Endodermal cell (in vitro differentiated cells): ENCODE results near the gene DACH1. TPM values are rescaled to one million over a fixed set of nuclear protein-coding genes. Genes with fewer than 3 reads are reported as not detected.

Experiments used
- DNase-seq: peaks from one replicate; pipeline ENCODE4 v3.0.0-alpha.2; 2017
- H3K27ac ChIP-seq: 2 replicates; pipeline ENCODE4 v1.5.1; 2013; ENCODE audit warnings: mild to moderate bottlenecking, low read depth, low read length, moderate library complexity
- H3K27me3 ChIP-seq: 2 replicates; pipeline ENCODE4 v1.6.1; 2013; ENCODE audit warnings: mild to moderate bottlenecking, low read length, moderate library complexity; ENCODE audit not compliant: insufficient read depth, control insufficient read depth, poor library complexity, severe bottlenecking
- H3K36me3 ChIP-seq: 2 replicates; pipeline ENCODE4 v1.7.0; 2013; ENCODE audit warnings: mild to moderate bottlenecking, low read length, moderate library complexity; ENCODE audit not compliant: control insufficient read depth, insufficient read depth
- H3K4me1 ChIP-seq: one replicate; pipeline ENCODE4 v1.7.0; 2013; ENCODE audit warnings: low read length; ENCODE audit not compliant: control insufficient read depth, insufficient read depth
- H3K4me3 ChIP-seq: 2 replicates; pipeline ENCODE4 v1.5.1; 2013; ENCODE audit warnings: mild to moderate bottlenecking, low read length, moderate library complexity
- H3K9ac ChIP-seq: 2 replicates; pipeline ENCODE4 v1.6.1; 2013; ENCODE audit warnings: mild to moderate bottlenecking, low read length, moderate library complexity; ENCODE audit not compliant: poor library complexity, severe bottlenecking; ENCODE audit errors: extremely low read depth
- H3K9me3 ChIP-seq: 2 replicates; pipeline ENCODE4 v1.6.1; 2013; ENCODE audit warnings: mild to moderate bottlenecking, low read length, moderate library complexity; ENCODE audit not compliant: control insufficient read depth
- H3K27ac Mint-ChIP-seq: 2 replicates; pipeline ENCODE4 v1.8.0; 2020; ENCODE audit warnings: mixed read lengths
- H3K27me3 Mint-ChIP-seq: 2 replicates; pipeline ENCODE4 v1.8.0; 2021; ENCODE audit warnings: mild to moderate bottlenecking, mixed read lengths; ENCODE audit not compliant: insufficient read depth
- H3K36me3 Mint-ChIP-seq: 2 replicates; pipeline ENCODE4 v1.8.0; 2020; ENCODE audit warnings: low read depth, mixed read lengths
- H3K4me1 Mint-ChIP-seq: 2 replicates; pipeline ENCODE4 v1.8.0; 2020; ENCODE audit warnings: mixed read lengths
- H3K4me3 Mint-ChIP-seq: 2 replicates; pipeline ENCODE4 v1.8.0; 2020; ENCODE audit warnings: mild to moderate bottlenecking, moderate library complexity, mixed read lengths
- H3K9me3 Mint-ChIP-seq: 2 replicates; pipeline ENCODE4 v1.8.0; 2020; ENCODE audit warnings: mild to moderate bottlenecking, mixed read lengths
- WGBS, 2 experiments: methylation state at CpG; one replicate each; pipeline versions ENCODE4 v1.1.5 to v1.1.7; 2013; ENCODE audit warnings: missing lambda C conversion rate in 2 of 2, mixed read lengths in 1 of 2; ENCODE audit not compliant: insufficient coverage in 1 of 2, insufficient read length in 1 of 2; 5-methylcytosine and 5-hydroxymethylcytosine counted together
- total RNA-seq, 2 donors: library from RNA; stranded (reverse); fragmentation: NEBNext Ultra II Directional in 1 of 2; extraction: Animal tissue kit (Norgen Biotek cat#: 25700) in 1 of 2; gene quantifications; 2 replicates in 1 of 2; 3 replicates in 1 of 2; pipeline ENCODE4 v1.2.1, GENCODE V29; 2021
- TF ChIP-seq, protein P1 (sequence below): fragments of 200-600 bp; sonication (generic); conservative IDR thresholded peaks from 2 replicates; pipeline ENCODE4 v1.5.0; 2021; ENCODE audit warnings: antibody characterized with exemption, mild to moderate bottlenecking

The DACH1 gene
- total RNA-seq, 2 donors from 2014 or later = 0.81 to 1.2 TPM

DNA sequence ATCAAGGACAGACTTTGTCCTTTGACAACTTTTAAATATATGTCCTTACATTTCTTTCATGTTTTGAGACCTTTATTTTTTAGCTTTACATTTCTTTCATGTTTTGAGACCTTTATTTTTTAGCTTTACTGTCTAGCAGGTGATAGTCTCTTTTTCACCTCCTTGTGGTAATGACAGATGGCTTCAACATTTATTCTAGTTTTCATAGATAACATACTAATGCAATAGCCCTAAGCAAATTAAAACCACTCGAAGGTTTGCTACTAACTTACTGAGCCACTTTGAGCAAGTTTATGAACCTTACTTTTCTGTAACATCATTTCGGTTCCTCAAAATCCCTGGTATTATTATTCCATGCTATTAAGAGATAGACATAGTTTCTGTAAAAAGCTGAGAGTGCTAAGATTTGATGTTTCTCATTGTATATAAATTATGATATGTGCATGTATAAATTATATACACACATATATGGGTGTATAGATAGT lies 4.5 kb downstream of the DACH1 start:
- Histone ChIP-seq H3K36me3 (no peaks in the 10 kb centered on the region), H3K27ac (no peak overlapping the region), H3K9me3 (no peaks in the 10 kb centered on the region), H3K27me3 (peaks cover 37% of the 10 kb centered on the region), H3K4me1 (no peaks in the 10 kb centered on the region), H3K9ac (no peak overlapping the region), H3K4me3 (no peak overlapping the region)
- Mint-ChIP-seq H3K9me3 (no peaks in the 10 kb centered on the region), H3K4me3 (no peak overlapping the region), H3K36me3 (no peaks in the 10 kb centered on the region), H3K4me1 (peaks cover 2% of the 10 kb centered on the region), H3K27ac (no peak overlapping the region), H3K27me3 (peaks cover 58% of the 10 kb centered on the region)
- 77% methylated on average over 2 of the region's 2 CpGs; no CpG with 5 or more reads in 1 of the 2 experiments for WGBS, 2 experiments
- no peak for DNase-seq
- TF ChIP-seq, protein P1, sequence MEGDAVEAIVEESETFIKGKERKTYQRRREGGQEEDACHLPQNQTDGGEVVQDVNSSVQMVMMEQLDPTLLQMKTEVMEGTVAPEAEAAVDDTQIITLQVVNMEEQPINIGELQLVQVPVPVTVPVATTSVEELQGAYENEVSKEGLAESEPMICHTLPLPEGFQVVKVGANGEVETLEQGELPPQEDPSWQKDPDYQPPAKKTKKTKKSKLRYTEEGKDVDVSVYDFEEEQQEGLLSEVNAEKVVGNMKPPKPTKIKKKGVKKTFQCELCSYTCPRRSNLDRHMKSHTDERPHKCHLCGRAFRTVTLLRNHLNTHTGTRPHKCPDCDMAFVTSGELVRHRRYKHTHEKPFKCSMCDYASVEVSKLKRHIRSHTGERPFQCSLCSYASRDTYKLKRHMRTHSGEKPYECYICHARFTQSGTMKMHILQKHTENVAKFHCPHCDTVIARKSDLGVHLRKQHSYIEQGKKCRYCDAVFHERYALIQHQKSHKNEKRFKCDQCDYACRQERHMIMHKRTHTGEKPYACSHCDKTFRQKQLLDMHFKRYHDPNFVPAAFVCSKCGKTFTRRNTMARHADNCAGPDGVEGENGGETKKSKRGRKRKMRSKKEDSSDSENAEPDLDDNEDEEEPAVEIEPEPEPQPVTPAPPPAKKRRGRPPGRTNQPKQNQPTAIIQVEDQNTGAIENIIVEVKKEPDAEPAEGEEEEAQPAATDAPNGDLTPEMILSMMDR = no peak

DNA sequence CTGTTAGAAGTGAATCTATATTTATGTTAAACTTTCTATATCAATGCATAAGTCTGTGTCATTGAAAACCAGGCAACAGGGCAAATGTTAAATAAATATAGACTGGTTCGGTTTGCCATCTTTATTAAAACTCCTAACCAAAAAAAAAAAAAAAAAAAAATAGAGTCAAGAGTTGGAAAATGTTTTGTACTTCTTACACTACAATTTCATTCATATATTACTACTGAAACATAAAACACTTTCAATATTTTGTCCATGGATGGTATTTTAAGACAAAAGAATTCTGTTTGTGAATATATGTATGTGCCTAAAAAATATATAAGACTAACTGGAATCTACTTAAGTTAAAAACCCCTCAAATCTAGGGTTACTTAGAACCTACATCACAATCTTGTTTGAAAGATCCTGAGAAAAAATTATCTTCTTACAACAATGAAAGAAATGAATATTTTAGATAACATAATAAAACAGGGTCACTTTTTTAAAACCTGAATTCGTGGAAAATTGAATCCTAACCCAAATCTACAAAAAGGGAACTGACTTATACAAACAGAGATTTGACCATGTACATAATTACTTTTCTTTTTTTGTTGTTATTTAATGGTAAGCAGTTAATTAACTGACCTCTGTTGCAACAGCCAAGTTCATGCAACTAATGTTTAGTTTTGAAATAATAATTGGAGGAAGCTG lies 5.1 kb downstream of the DACH1 start:
- Histone ChIP-seq H3K4me1 (no peaks in the 10 kb centered on the region), H3K27me3 (peaks cover 33% of the 10 kb centered on the region), H3K4me3 (no peak overlapping the region), H3K9me3 (no peaks in the 10 kb centered on the region), H3K9ac (no peak overlapping the region), H3K27ac (no peak overlapping the region), H3K36me3 (no peaks in the 10 kb centered on the region)
- Mint-ChIP-seq H3K4me1 (peaks cover 2% of the 10 kb centered on the region), H3K9me3 (no peaks in the 10 kb centered on the region), H3K27ac (no peak overlapping the region), H3K4me3 (no peak overlapping the region), H3K36me3 (no peaks in the 10 kb centered on the region), H3K27me3 (peaks cover 53% of the 10 kb centered on the region)
- DNase-seq = no peak
- TF ChIP-seq, protein P1 = no peak
- WGBS, 2 experiments = 80% methylated on average over 1 to 2 of the region's 2 CpGs

DNA sequence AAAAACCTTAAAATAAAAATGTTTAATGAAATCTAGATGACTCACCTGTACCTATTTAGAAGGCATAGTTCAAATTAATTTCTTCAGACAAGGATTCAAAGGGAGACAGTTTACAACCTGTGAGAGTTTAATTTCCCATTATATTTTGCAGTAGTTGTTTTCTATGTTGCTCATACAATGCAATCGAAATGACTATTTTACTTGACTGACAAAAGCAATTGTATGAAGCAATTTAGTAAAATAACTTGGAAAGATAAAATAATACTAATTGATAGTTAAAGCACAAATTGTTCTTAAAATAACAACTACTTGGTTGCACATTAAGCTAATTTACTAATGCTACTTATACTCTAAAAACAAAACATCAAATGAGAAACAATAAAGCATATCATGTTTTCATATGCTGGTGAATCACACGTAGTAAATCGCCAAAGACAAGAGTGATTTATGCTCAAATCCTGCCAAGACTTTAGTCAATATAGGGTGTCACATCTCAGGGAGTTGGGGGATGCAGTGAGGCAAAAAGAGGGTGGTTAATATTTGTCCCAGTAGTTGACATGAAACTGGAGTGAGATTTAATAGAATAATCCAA lies 6.4 kb downstream of the DACH1 start:
- H3K36me3 ChIP-seq = no peaks in the 10 kb centered on the region
- Mint-ChIP-seq H3K4me1 (peaks cover 2% of the 10 kb centered on the region), H3K9me3 (no peaks in the 10 kb centered on the region), H3K4me3 (no peak overlapping the region), H3K27me3 (peaks cover 43% of the 10 kb centered on the region), H3K36me3 (no peaks in the 10 kb centered on the region), H3K27ac (no peak overlapping the region)
- H3K4me1 ChIP-seq = no peaks in the 10 kb centered on the region
- no peak overlapping the region for H3K4me3 ChIP-seq
- H3K27ac ChIP-seq = no peak overlapping the region
- H3K9ac ChIP-seq = no peak overlapping the region
- peaks cover 29% of the 10 kb centered on the region for H3K27me3 ChIP-seq
- H3K9me3 ChIP-seq = no peaks in the 10 kb centered on the region
- WGBS, 2 experiments = 79 to 80% methylated on average over 2 of the region's 3 CpGs
- DNase-seq = no peak
- TF ChIP-seq, protein P1 = no peak
